Subcutaneous adipose tissue (tissue), 4 donors: ENCODE measurements around the gene C2CD4B. TPM values are rescaled to one million over a fixed set of nuclear protein-coding genes. Genes with fewer than 3 reads are reported as not detected.

Experiments
- CTCF ChIP-seq: fragments of 450-650 bp; IDR thresholded peaks from one replicate; pipeline ENCODE4 v1.5.1; 2016; ENCODE audit warnings: low read depth, mild to moderate bottlenecking, control low read depth, antibody characterized with exemption, moderate library complexity
- total RNA-seq, 4 donors: library from RNA; depleted of rRNA; stranded (reverse); fragments of >200 nt; gene quantifications; one replicate each; pipeline ENCODE4 v1.1.0, GENCODE V29; 2016

Gene C2CD4B
- total RNA-seq, 4 donors from 2014 or later: 1.1 to 1.7 TPM; not detected in 2

- TF ChIP-seq CTCF: no peak
These were observed 15.4 kb downstream of the C2CD4B start for GRCh38 chr15:62149729-62150128.

- no peak for TF ChIP-seq CTCF
These were observed 17.5 kb downstream of the C2CD4B start for GRCh38 chr15:62147551-62147950.

GRCh38 chr15:62147149-62147548 lies 17.9 kb downstream of the C2CD4B start:
- no peak for TF ChIP-seq CTCF

GRCh38 chr15:62145015-62145735 lies 19.9 kb downstream of the C2CD4B start:
- TF ChIP-seq CTCF: no peak

GRCh38 chr15:62142736-62143135 lies 22.3 kb downstream of the C2CD4B start:
- no peak for TF ChIP-seq CTCF

GRCh38 chr15:62141643-62142588 lies 23.2 kb downstream of the C2CD4B start:
- TF ChIP-seq CTCF: no peak

GRCh38 chr15:62141200-62141599 lies 23.9 kb downstream of the C2CD4B start:
- TF ChIP-seq CTCF: no peak
